IMR-90 (cell line): ENCODE results near the gene TMEM184C. TPM values are rescaled to one million over a fixed set of nuclear protein-coding genes. Genes with fewer than 3 reads are reported as not detected.

Experiments
- ATAC-seq: fragments of 200-7000 bp; cut with Tn5 transposase; 2 replicates; pipeline ENCODE4 v1.9.1; 2020; ENCODE audit warnings: low read depth, mild to moderate bottlenecking, moderate library complexity
- BruUV-seq: library from RNA; stranded (reverse); fragments of 400-500 nt; replicated peaks from 2 replicates; lab custom pipeline; 2021; lab: Mats Ljungman, UMichigan
- CTCF ChIA-PET: fragments of 300-600 bp; formaldehyde crosslinking; extraction: SDS; loops from one replicate; lab custom pipeline; 2021; ENCODE audit warnings: antibody characterized with exemption; lab: Yijun Ruan, JAX
- POLR2A ChIA-PET: fragments of 300-600 bp; sonication (Branson Sonifier 250); formaldehyde crosslinking; loops from one replicate; lab custom pipeline; 2022; ENCODE audit warnings: antibody characterized with exemption; ENCODE audit not compliant: unreplicated experiment; lab: Charles Lee
- DNase-seq: peaks from one replicate; pipeline ENCODE4 v3.0.0; 2013
- H2AFZ ChIP-seq: replicated peaks from 2 replicates; pipeline ENCODE3; 2013; ENCODE audit warnings: low read length, mild to moderate bottlenecking; ENCODE audit not compliant: poor library complexity
- H2AK5ac ChIP-seq: 2 replicates; pipeline ENCODE4 v1.6.1; 2013; ENCODE audit warnings: low read depth, low read length, inconsistent platforms
- H2AK9ac ChIP-seq: replicated peaks from 2 replicates; pipeline ENCODE3; 2013; ENCODE audit warnings: mild to moderate bottlenecking, low read depth, low read length, moderate library complexity; ENCODE audit not compliant: poor library complexity
- H2BK120ac ChIP-seq: 2 replicates; pipeline ENCODE4 v1.6.1; 2013; ENCODE audit warnings: low read depth, low read length, inconsistent platforms
- H2BK15ac ChIP-seq: 3 replicates; pipeline ENCODE4 v1.6.1; 2013; ENCODE audit warnings: low read depth, low read length, inconsistent platforms
- H2BK20ac ChIP-seq: 2 replicates; pipeline ENCODE4 v1.6.1; 2013; ENCODE audit warnings: low read depth, mild to moderate bottlenecking, inconsistent platforms, low read length, moderate library complexity
- H2BK5ac ChIP-seq: 2 replicates; pipeline ENCODE4 v1.6.1; 2013; ENCODE audit warnings: mild to moderate bottlenecking, low read depth, low read length, inconsistent platforms; ENCODE audit not compliant: poor library complexity, severe bottlenecking
- H3K14ac ChIP-seq: replicated peaks from 2 replicates; pipeline ENCODE4 v1.6.1; 2013; ENCODE audit warnings: low read depth, low read length, inconsistent platforms
- H3K18ac ChIP-seq: 2 replicates; pipeline ENCODE4 v1.6.1; 2013; ENCODE audit warnings: low read depth, low read length, control low read depth
- H3K23ac ChIP-seq: 2 replicates; pipeline ENCODE4 v1.6.1; 2013; ENCODE audit warnings: low read depth, low read length, inconsistent platforms
- H3K27ac ChIP-seq: 2 replicates; pipeline ENCODE4 v1.5.1; 2013; ENCODE audit warnings: mild to moderate bottlenecking, control low read depth, low read length; ENCODE audit not compliant: insufficient read depth
- H3K27me3 ChIP-seq: 2 replicates; pipeline ENCODE4 v1.6.1; 2013; ENCODE audit warnings: low read length; ENCODE audit not compliant: control insufficient read depth, insufficient read depth
- H3K36me3 ChIP-seq: 2 replicates; pipeline ENCODE4 v1.6.1; 2013; ENCODE audit warnings: low read length, mixed read lengths; ENCODE audit not compliant: control insufficient read depth, insufficient read depth
- H3K4ac ChIP-seq: 2 replicates; pipeline ENCODE4 v1.6.1; 2013; ENCODE audit warnings: low read depth, low read length, inconsistent platforms
- H3K4me1 ChIP-seq: 2 replicates; pipeline ENCODE4 v1.6.1; 2013; ENCODE audit warnings: low read length, mixed read lengths; ENCODE audit not compliant: control insufficient read depth, insufficient read depth
- H3K4me2 ChIP-seq: 2 replicates; pipeline ENCODE4 v1.6.1; 2013; ENCODE audit warnings: low read depth, mild to moderate bottlenecking, control low read depth, low read length, moderate library complexity
- H3K4me3 ChIP-seq: 2 replicates; pipeline ENCODE4 v1.5.1; 2013; ENCODE audit warnings: low read depth, mild to moderate bottlenecking, control low read depth, low read length, moderate library complexity; ENCODE audit not compliant: insufficient read depth
- H3K56ac ChIP-seq: 2 replicates; pipeline ENCODE4 v1.6.1; 2013; ENCODE audit warnings: low read length, inconsistent platforms; ENCODE audit not compliant: insufficient read depth; ENCODE audit errors: extremely low read depth
- H3K79me1 ChIP-seq, 2 experiments: 2 replicates each; pipeline ENCODE4 v1.6.1; 2013; ENCODE audit warnings: low read length in 2 of 2, inconsistent platforms in 1 of 2, low read depth in 1 of 2
- H3K9ac ChIP-seq: 2 replicates; pipeline ENCODE4 v1.6.1; 2013; ENCODE audit warnings: low read depth, low read length, control low read depth
- H3K9me1 ChIP-seq: 2 replicates; pipeline ENCODE4 v1.6.1; 2013; ENCODE audit warnings: low read length, inconsistent platforms; ENCODE audit not compliant: insufficient read depth
- H3K9me3 ChIP-seq: 2 replicates; pipeline ENCODE4 v1.6.1; 2013; ENCODE audit warnings: low read length; ENCODE audit not compliant: control insufficient read depth, insufficient read depth
- H4K20me1 ChIP-seq: 2 replicates; pipeline ENCODE4 v1.6.1; 2013; ENCODE audit warnings: low read length, inconsistent platforms; ENCODE audit not compliant: insufficient read depth
- H4K5ac ChIP-seq: 2 replicates; pipeline ENCODE4 v1.6.1; 2013; ENCODE audit warnings: mild to moderate bottlenecking, low read depth, low read length, control low read depth
- H4K8ac ChIP-seq, 2 experiments: 2 replicates each; pipeline ENCODE4 v1.6.1; 2013; ENCODE audit warnings: low read depth in 2 of 2, low read length in 2 of 2, control low read depth in 1 of 2, inconsistent platforms in 1 of 2
- H4K91ac ChIP-seq: 2 replicates; pipeline ENCODE4 v1.6.1; 2013; ENCODE audit warnings: low read depth, low read length, inconsistent platforms; ENCODE audit not compliant: insufficient read depth
- BHLHE40 ChIP-seq: fragments of 150-350 bp; IDR thresholded peaks from 2 replicates; pipeline ENCODE4 v1.6.1; 2016; ENCODE audit warnings: mild to moderate bottlenecking, low read depth, low read length
- CEBPB ChIP-seq: IDR thresholded peaks from 2 replicates; pipeline ENCODE4 v1.6.1; 2012; ENCODE audit warnings: low read depth, low read length, improper control_type of control experiment
- CHD1 ChIP-seq: IDR thresholded peaks from 2 replicates; pipeline ENCODE4 v1.6.1; 2012; ENCODE audit warnings: low read depth, low read length, improper control_type of control experiment
- CTCF ChIP-seq: conservative IDR thresholded peaks from 2 replicates; pipeline ENCODE4 v1.5.1; 2012; ENCODE audit warnings: mild to moderate bottlenecking, low read depth, low read length, improper control_type of control experiment
- ELK1 ChIP-seq: fragments of 150-350 bp; IDR thresholded peaks from 2 replicates; pipeline ENCODE4 v1.6.1; 2016; ENCODE audit warnings: low read depth, mild to moderate bottlenecking, low read length, moderate library complexity, borderline replicate concordance
- FOS ChIP-seq: fragments of 150-350 bp; IDR thresholded peaks from 2 replicates; pipeline ENCODE4 v1.6.1; 2016; ENCODE audit warnings: low read depth, low read length
- MAFK ChIP-seq: IDR thresholded peaks from 2 replicates; pipeline ENCODE4 v1.6.1; 2012; ENCODE audit warnings: low read depth, low read length, improper control_type of control experiment
- MAZ ChIP-seq: IDR thresholded peaks from 2 replicates; pipeline ENCODE4 v1.6.1; 2012; ENCODE audit warnings: low read depth, mild to moderate bottlenecking, low read length, improper control_type of control experiment, moderate library complexity, borderline replicate concordance
- MXI1 ChIP-seq: IDR thresholded peaks from 2 replicates; pipeline ENCODE4 v1.6.1; 2012; ENCODE audit warnings: low read depth, mild to moderate bottlenecking, low read length, moderate library complexity, borderline replicate concordance
- NFE2L2 ChIP-seq: fragments of 150-350 bp; IDR thresholded peaks from 2 replicates; pipeline ENCODE4 v1.6.1; 2016; ENCODE audit warnings: low read depth, mild to moderate bottlenecking, low read length
- POLR2A ChIP-seq: IDR thresholded peaks from 2 replicates; pipeline ENCODE4 v1.6.1; 2012; ENCODE audit warnings: mild to moderate bottlenecking, low read depth, low read length
- RAD21 ChIP-seq: IDR thresholded peaks from 2 replicates; pipeline ENCODE4 v1.6.1; 2012; ENCODE audit warnings: low read length, improper control_type of control experiment
- RCOR1 ChIP-seq: IDR thresholded peaks from 2 replicates; pipeline ENCODE4 v1.6.1; 2012; ENCODE audit warnings: mild to moderate bottlenecking, low read length, improper control_type of control experiment; ENCODE audit not compliant: insufficient replicate concordance
- RFX5 ChIP-seq: IDR thresholded peaks from 2 replicates; pipeline ENCODE4 v1.8.0; 2012; ENCODE audit warnings: low read depth, mild to moderate bottlenecking, low read length, moderate library complexity
- SMC3 ChIP-seq: fragments of 150-350 bp; IDR thresholded peaks from 2 replicates; pipeline ENCODE4 v1.6.1; 2016; ENCODE audit warnings: low read depth, mild to moderate bottlenecking, antibody characterized with exemption, low read length, moderate library complexity
- USF2 ChIP-seq: fragments of 150-350 bp; IDR thresholded peaks from 2 replicates; pipeline ENCODE4 v1.6.1; 2017; ENCODE audit warnings: mild to moderate bottlenecking, antibody characterized with exemption, low read length, low read depth
- WGBS, 2 experiments: methylation state at CpG; one replicate each; pipeline versions ENCODE4 v1.1.5 to v1.1.7; 2013; ENCODE audit warnings: missing lambda C conversion rate in 2 of 2; ENCODE audit not compliant: insufficient read length in 1 of 2; ENCODE audit errors: extremely low coverage in 2 of 2; 5-methylcytosine and 5-hydroxymethylcytosine counted together
- dilution Hi-C: fragments of 300-500 bp; cut with HindIII; formaldehyde crosslinking; loops from one replicate; pipeline ENCODE4 v1.14.3; 2018; ENCODE audit warnings: low sequenced_read_pairs; ENCODE audit not compliant: unreplicated experiment
- in situ Hi-C: fragments of 300-500 bp; cut with MboI; formaldehyde crosslinking; loops from 3 replicates; pipeline ENCODE4 v1.14.3; 2019; ENCODE audit warnings: low sequenced_read_pairs, inconsistent platforms, mixed read lengths
- intact Hi-C: fragments of 100-400 bp; cut with micrococcal nuclease; formaldehyde crosslinking; loops from 2 replicates; pipeline ENCODE4 v1.10.0; 2022
- polyA plus RNA-seq, 3 experiments: library from polyadenylated mRNA; depleted of rRNA; stranded (reverse); fragments of >200 nt; gene quantifications; 2 replicates each; pipeline ENCODE4 v1.2.3, GENCODE V29; 2012; ENCODE audit warnings: low replicate concordance in 1 of 3
- total RNA-seq: library from RNA; depleted of rRNA; stranded (reverse); fragments of >200 nt; gene quantifications from 2 replicates; pipeline ENCODE4 v1.2.3, GENCODE V29; 2012

TMEM184C gene
- total and polyA plus RNA-seq, 2 of the 4 experiments (the other 2 are of a cell fraction), result 17.4 to 67.6 TPM

- no TSS peak for BruUV-seq
Measured at GRCh38 chr4:147583876-147584275, 33.3 kb upstream of the TMEM184C start.

More at GRCh38 chr4:147583876-147584275, 33.3 kb upstream of the TMEM184C start:
- H3K4ac ChIP-seq, result no peak overlapping the region
- H2BK5ac ChIP-seq, result no peak overlapping the region
- 0 out of 3 replicates have a peak overlapping the region, but pooled peaks have one; percentile 46 for H2BK15ac ChIP-seq
- dilution Hi-C loops, result no loop called here
- H3K4me3 ChIP-seq, result no peak overlapping the region
- TF ChIP-seq MXI1 (no peak), RFX5 (no peak), BHLHE40 (no peak), RAD21 (no peak), SMC3 (no peak), ELK1 (no peak), CEBPB (no peak), MAFK (no peak), CHD1 (no peak), MAZ (no peak), POLR2A (no peak), USF2 (no peak), FOS (no peak), RCOR1 (no peak), NFE2L2 (no peak), CTCF (no peak)
- peak overlapping the region; percentile 52; the same call in 1 of the 2 replicates for H2AK5ac ChIP-seq
- H3K23ac ChIP-seq, result no peak overlapping the region
- ChIA-PET POLR2A (interaction anchor here (0.6 kb wide), 1 partner anchor 336 kb away, joined by 3 read pairs; no protein-coding TSS in a partner anchor), CTCF (no interaction called here)
- H3K9me1 ChIP-seq, result no peaks in the 10 kb centered on the region; the same call in 1 of the 2 replicates
- H3K27ac ChIP-seq, result no peak overlapping the region
- no peak overlapping the region; the same call in 1 of the 2 replicates for H3K18ac ChIP-seq
- DNase-seq (no peak), ATAC-seq (no peak)
- H4K8ac ChIP-seq, result no peak overlapping the region
- H3K9ac ChIP-seq, result no peak overlapping the region
- no peaks in the 10 kb centered on the region for H3K36me3 ChIP-seq
- 100% methylated on average over 1 of the region's 1 CpG; no CpG with 5 or more reads in 1 of the 2 experiments for WGBS, 2 experiments
- in situ Hi-C loops, result loop anchor here (25.0 kb wide), 1 partner anchor 1247 kb away; no protein-coding TSS in a partner anchor
- H2AK9ac ChIP-seq, result no peak overlapping the region
- no peaks in the 10 kb centered on the region for H3K79me1 ChIP-seq
- intact Hi-C loops, result loop anchor here (5.0 to 10.0 kb wide), 2 partner anchors 47 to 269 kb away; no protein-coding TSS in a partner anchor
- H3K9me3 ChIP-seq, result peaks cover 2% of the 10 kb centered on the region; the same call in 1 of the 2 replicates
- no peak overlapping the region; the same call in 1 of the 2 replicates for H4K91ac ChIP-seq
- H3K4me2 ChIP-seq, result no peak overlapping the region
- H3K14ac ChIP-seq, result no peak overlapping the region
- H2AFZ ChIP-seq, result no peak overlapping the region
- H2BK20ac ChIP-seq, result peak overlapping the region; percentile 27; the same call in 1 of the 2 replicates
- H3K56ac ChIP-seq, result no peak overlapping the region
- H3K27me3 ChIP-seq, result no peaks in the 10 kb centered on the region
- H3K4me1 ChIP-seq, result peaks cover 12% of the 10 kb centered on the region
- H4K5ac ChIP-seq, result no peak overlapping the region
- no peaks in the 10 kb centered on the region for H4K20me1 ChIP-seq
- no peak overlapping the region; the same call in 1 of the 2 replicates for H2BK120ac ChIP-seq
